ENCODE measurements around the gene ODAD4. TPM values are rescaled to one million over a fixed set of nuclear protein-coding genes. Genes with fewer than 3 reads are reported as not detected.
"Not testable (repeated sequence)": the region's sequence is repeated elsewhere in the genome, so short reads cannot be mapped to it uniquely, and the experiment has no call there.

Gene ODAD4
- total RNA-seq, 2 experiments from 2014 or later = 0.49 to 1.1 TPM

- Mint-ChIP-seq H3K4me1 (peaks cover 4% of the 10 kb centered on the region), H3K36me3 (peaks cover 47% of the 10 kb centered on the region), H3K27ac (no peak overlapping the region), H3K4me3 (no peak overlapping the region), H3K9me3 (ENCODE audit: low read depth) (no peaks in the 10 kb centered on the region), H3K27me3 (no peaks in the 10 kb centered on the region)
- DNase-seq = no peak
- CTCF ChIA-PET = interaction anchor here (0.9 kb wide), 1 partner anchor 22 kb away, joined by 3 read pairs; no protein-coding TSS in a partner anchor
- ATAC-seq = no peak
Measured at GRCh38 chr17:41988418-41988817, 58.0 kb downstream of the ODAD4 start.

- no peaks in the 10 kb centered on the region for H3K27me3 Mint-ChIP-seq
- no peak overlapping the region for H3K27ac Mint-ChIP-seq
- H3K4me3 Mint-ChIP-seq = no peak overlapping the region
- no peak for DNase-seq
- CTCF ChIA-PET = interaction anchor here (1.0 to 1.2 kb wide), 2 partner anchors 20 to 28 kb away, joined by 3 read pairs; partner anchors contain the start of gene DNAJC7
- H3K4me1 Mint-ChIP-seq = peaks cover 4% of the 10 kb centered on the region
- no peak for ATAC-seq
- peaks cover 49% of the 10 kb centered on the region for H3K36me3 Mint-ChIP-seq
- H3K9me3 Mint-ChIP-seq (ENCODE audit: low read depth) = no peaks in the 10 kb centered on the region
Measured at GRCh38 chr17:41989702-41990419, 59.4 kb downstream of the ODAD4 start.

- Mint-ChIP-seq H3K27ac (no peak overlapping the region), H3K9me3 (ENCODE audit: low read depth) (no peaks in the 10 kb centered on the region), H3K36me3 (peaks cover 55% of the 10 kb centered on the region), H3K27me3 (no peaks in the 10 kb centered on the region), H3K4me3 (no peak overlapping the region), H3K4me1 (peaks cover 8% of the 10 kb centered on the region)
- ATAC-seq (no peak), DNase-seq (no peak)
- CTCF ChIA-PET = interaction anchor here (1.3 kb wide), 1 partner anchor 411 kb away, joined by 3 read pairs; no protein-coding TSS in a partner anchor
Measured at GRCh38 chr17:41992576-41992975, 62.2 kb downstream of the ODAD4 start.

GRCh38 chr17:41996855-41997164 is 66.4 kb downstream of the ODAD4 start:
- Mint-ChIP-seq H3K4me1 (peaks cover 6% of the 10 kb centered on the region), H3K9me3 (ENCODE audit: low read depth) (no peaks in the 10 kb centered on the region), H3K4me3 (no peak overlapping the region), H3K36me3 (peaks cover 56% of the 10 kb centered on the region), H3K27me3 (no peaks in the 10 kb centered on the region), H3K27ac (no peak overlapping the region)
- no peak for ATAC-seq
- DNase-seq = no peak
- CTCF ChIA-PET = interaction anchor here (1.3 kb wide), 1 partner anchor 21 kb away, joined by 3 read pairs; the partner anchor contains the start of gene DNAJC7

- H3K36me3 Mint-ChIP-seq = peaks cover 55% of the 10 kb centered on the region
- H3K9me3 Mint-ChIP-seq (ENCODE audit: low read depth) = no peaks in the 10 kb centered on the region
- DNase-seq (no peak), ATAC-seq (no peak)
- no peak overlapping the region for H3K27ac Mint-ChIP-seq
- CTCF ChIA-PET = interaction anchor here (1.4 kb wide), 1 partner anchor 21 kb away, joined by 3 read pairs; the partner anchor contains the start of gene NKIRAS2
- H3K4me3 Mint-ChIP-seq = no peak overlapping the region
- no peaks in the 10 kb centered on the region for H3K27me3 Mint-ChIP-seq
- peaks cover 9% of the 10 kb centered on the region for H3K4me1 Mint-ChIP-seq
Measured at GRCh38 chr17:41998497-41998896, 68.1 kb downstream of the ODAD4 start.

GRCh38 chr17:42000413-42001133 is 70.2 kb downstream of the ODAD4 start:
- H3K36me3 Mint-ChIP-seq = peaks cover 46% of the 10 kb centered on the region
- H3K4me1 Mint-ChIP-seq = peaks cover 21% of the 10 kb centered on the region
- H3K27me3 Mint-ChIP-seq = no peaks in the 10 kb centered on the region
- ATAC-seq (no peak), DNase-seq (no peak)
- H3K4me3 Mint-ChIP-seq = no peak overlapping the region
- H3K9me3 Mint-ChIP-seq (ENCODE audit: low read depth) = no peaks in the 10 kb centered on the region
- CTCF ChIA-PET = no interaction called here
- no peak overlapping the region for H3K27ac Mint-ChIP-seq

GRCh38 chr17:42001729-42002128 is 71.3 kb downstream of the ODAD4 start:
- DNase-seq = no peak
- Mint-ChIP-seq H3K36me3 (peaks cover 37% of the 10 kb centered on the region), H3K4me1 (peaks cover 18% of the 10 kb centered on the region), H3K27ac (no peak overlapping the region), H3K27me3 (no peaks in the 10 kb centered on the region), H3K4me3 (no peak overlapping the region), H3K9me3 (ENCODE audit: low read depth) (no peaks in the 10 kb centered on the region)
- no peak for ATAC-seq
- CTCF ChIA-PET = no interaction called here

- no peak for DNase-seq
- ATAC-seq = no peak
- no peaks in the 10 kb centered on the region for H3K27me3 Mint-ChIP-seq
- H3K27ac Mint-ChIP-seq = no peak overlapping the region
- peaks cover 20% of the 10 kb centered on the region for H3K4me1 Mint-ChIP-seq
- CTCF ChIA-PET = no interaction called here
- H3K36me3 Mint-ChIP-seq = peaks cover 36% of the 10 kb centered on the region
- no peak overlapping the region for H3K4me3 Mint-ChIP-seq
- no peaks in the 10 kb centered on the region for H3K9me3 Mint-ChIP-seq (ENCODE audit: low read depth)
Measured at GRCh38 chr17:42002175-42002791, 71.9 kb downstream of the ODAD4 start.

GRCh38 chr17:42002792-42003301 is 72.4 kb downstream of the ODAD4 start:
- Mint-ChIP-seq H3K9me3 (ENCODE audit: low read depth) (no peaks in the 10 kb centered on the region), H3K27ac (peak overlapping the region; percentile 4), H3K27me3 (no peaks in the 10 kb centered on the region), H3K36me3 (peaks cover 34% of the 10 kb centered on the region), H3K4me1 (peaks cover 20% of the 10 kb centered on the region), H3K4me3 (no peak overlapping the region)
- ATAC-seq (no peak), DNase-seq (no peak)
- CTCF ChIA-PET = interaction anchor here (1.0 kb wide), 1 partner anchor 21 kb away, joined by 3 read pairs; no protein-coding TSS in a partner anchor

- H3K36me3 Mint-ChIP-seq = peaks cover 32% of the 10 kb centered on the region
- H3K4me1 Mint-ChIP-seq = peaks cover 28% of the 10 kb centered on the region
- H3K9me3 Mint-ChIP-seq (ENCODE audit: low read depth) = no peaks in the 10 kb centered on the region
- ATAC-seq = no peak
- CTCF ChIA-PET = interaction anchor here (1.1 to 1.8 kb wide), 4 partner anchors 10 to 176 kb away, joined by 3 to 6 read pairs (median 4); partner anchors contain the start of genes DNAJC7 and KCNH4
- no peaks in the 10 kb centered on the region for H3K27me3 Mint-ChIP-seq
- DNase-seq = no peak
- no peak overlapping the region for H3K4me3 Mint-ChIP-seq
- no peak overlapping the region for H3K27ac Mint-ChIP-seq
Measured at GRCh38 chr17:42005166-42005565, 74.7 kb downstream of the ODAD4 start.

GRCh38 chr17:42009170-42009569 is 78.8 kb downstream of the ODAD4 start:
- no peak overlapping the region for H3K4me3 Mint-ChIP-seq
- H3K27ac Mint-ChIP-seq = no peak overlapping the region
- CTCF ChIA-PET = interaction anchor here (0.7 to 1.0 kb wide), 4 partner anchors 11 to 76 kb away, joined by 3 to 4 read pairs (median 3); partner anchors contain the start of gene NKIRAS2
- no peaks in the 10 kb centered on the region for H3K27me3 Mint-ChIP-seq
- no peak for DNase-seq
- ATAC-seq = no peak
- H3K36me3 Mint-ChIP-seq = peaks cover 26% of the 10 kb centered on the region
- H3K4me1 Mint-ChIP-seq = peaks cover 50% of the 10 kb centered on the region
- no peaks in the 10 kb centered on the region for H3K9me3 Mint-ChIP-seq (ENCODE audit: low read depth)

- H3K27me3 Mint-ChIP-seq; CTCF ChIA-PET; DNase-seq; H3K9me3 Mint-ChIP-seq (ENCODE audit: low read depth); H3K4me3 Mint-ChIP-seq; ATAC-seq; H3K27ac Mint-ChIP-seq: not testable (repeated sequence)
- Mint-ChIP-seq H3K4me1 (peaks cover 47% of the 10 kb centered on the region), H3K36me3 (peaks cover 26% of the 10 kb centered on the region)
Measured at GRCh38 chr17:42010266-42010680, 79.9 kb downstream of the ODAD4 start.

GRCh38 chr17:42010898-42011516 is 80.6 kb downstream of the ODAD4 start:
- no peaks in the 10 kb centered on the region for H3K9me3 Mint-ChIP-seq (ENCODE audit: low read depth)
- CTCF ChIA-PET = no interaction called here
- no peak for DNase-seq
- no peaks in the 10 kb centered on the region for H3K27me3 Mint-ChIP-seq
- peaks cover 26% of the 10 kb centered on the region for H3K36me3 Mint-ChIP-seq
- no peak for ATAC-seq
- no peak overlapping the region for H3K4me3 Mint-ChIP-seq
- no peak overlapping the region for H3K27ac Mint-ChIP-seq
- peaks cover 53% of the 10 kb centered on the region for H3K4me1 Mint-ChIP-seq
